HepG2 (cell line): ENCODE data around the gene SMARCA4. TPM values are rescaled to one million over a fixed set of nuclear protein-coding genes. Genes with fewer than 3 reads are reported as not detected.

Source experiments
- NCOA2 ChIP-seq: sonication (generic); formaldehyde crosslinking; IDR thresholded peaks from 2 replicates; pipeline ENCODE4 v1.8.0; 2022; ENCODE audit warnings: inconsistent platforms
- NR2F2 ChIP-seq: IDR thresholded peaks from 2 replicates; pipeline ENCODE4 v1.6.1; 2012; ENCODE audit warnings: low read depth, inconsistent platforms, borderline replicate concordance
- RBM39 ChIP-seq: fragments of 200-400 bp; formaldehyde crosslinking; IDR thresholded peaks from one replicate; pipeline ENCODE4 v1.6.1; 2018; ENCODE audit warnings: antibody characterized with exemption, mild to moderate bottlenecking, low read depth, low read length; ENCODE audit not compliant: poor library complexity, severe bottlenecking
- SALL2 ChIP-seq: sonication (generic); formaldehyde crosslinking; IDR thresholded peaks from 2 replicates; pipeline ENCODE4 v1.8.1; 2023; ENCODE audit warnings: mild to moderate bottlenecking, missing genetic modification reagents, inconsistent platforms
- THAP11 ChIP-seq: IDR thresholded peaks from 2 replicates; pipeline ENCODE4 v1.6.1; 2016; ENCODE audit warnings: missing biosample characterization, missing genetic modification reagents
- ZFX ChIP-seq: sonication (generic); formaldehyde crosslinking; IDR thresholded peaks from 2 replicates; pipeline ENCODE4 v1.4.0; 2020; ENCODE audit warnings: mild to moderate bottlenecking, low read depth, missing genetic modification reagents, moderate library complexity
- ZNF33A ChIP-seq: sonication (generic); formaldehyde crosslinking; IDR thresholded peaks from 2 replicates; pipeline ENCODE4 v1.5.1; 2020; ENCODE audit warnings: missing genetic modification reagents, mild to moderate bottlenecking, moderate library complexity, borderline replicate concordance
- polyA plus RNA-seq, 8 experiments: library from polyadenylated mRNA; depleted of rRNA in 3 of 8; stranded (reverse) in 7 of 8; unstranded in 1 of 8; fragments of >200 nt; fragmentation: Illumina TruSeq in 4 of 8; extraction: Trizol in 4 of 8; gene quantifications; 2 replicates each; pipeline versions ENCODE4 v1.2.1 to v1.2.3, GENCODE V29; 2011 to 2016; ENCODE audit warnings: low read depth in 4 of 8, missing spikeins in 1 of 8, mixed read lengths in 1 of 8; ENCODE audit not compliant: insufficient read depth in 1 of 8
- total RNA-seq, 5 experiments: library from RNA; depleted of rRNA; stranded (reverse); fragments of >200 nt; fragmentation: Illumina TruSeq; extraction: Trizol; gene quantifications; 2 replicates each; pipeline ENCODE4 v1.2.3, GENCODE V29; 2016; ENCODE audit warnings: low read depth in 1 of 5
- TF ChIP-seq, protein P1 (sequence below): sonication (generic); formaldehyde crosslinking; IDR thresholded peaks from 2 replicates; pipeline ENCODE4 v1.4.0; 2020; ENCODE audit warnings: missing genetic modification reagents, borderline replicate concordance
- TF ChIP-seq, protein P2 (sequence below): conservative IDR thresholded peaks from 2 replicates; pipeline ENCODE4 v1.6.1; 2018; ENCODE audit warnings: missing genetic modification reagents
- TF ChIP-seq, protein P3 (sequence below), 2 experiments: IDR thresholded peaks; 2 replicates each; pipeline ENCODE4 v1.6.1; 2011 to 2012; ENCODE audit warnings: low read length in 2 of 2, borderline replicate concordance in 1 of 2, low read depth in 1 of 2, mild to moderate bottlenecking in 1 of 2, moderate library complexity in 1 of 2
- TF ChIP-seq, protein P4 (sequence below): sonication (generic); formaldehyde crosslinking; IDR thresholded peaks from 2 replicates; pipeline ENCODE4 v1.4.0; 2020; ENCODE audit warnings: missing genetic modification reagents, borderline replicate concordance

SMARCA4 gene
- total and polyA plus RNA-seq, 2 of the 13 experiments (the other 11 are each of a cell fraction or from before 2014, with no cell fraction given), result 25.4 to 45.9 TPM

DNA sequence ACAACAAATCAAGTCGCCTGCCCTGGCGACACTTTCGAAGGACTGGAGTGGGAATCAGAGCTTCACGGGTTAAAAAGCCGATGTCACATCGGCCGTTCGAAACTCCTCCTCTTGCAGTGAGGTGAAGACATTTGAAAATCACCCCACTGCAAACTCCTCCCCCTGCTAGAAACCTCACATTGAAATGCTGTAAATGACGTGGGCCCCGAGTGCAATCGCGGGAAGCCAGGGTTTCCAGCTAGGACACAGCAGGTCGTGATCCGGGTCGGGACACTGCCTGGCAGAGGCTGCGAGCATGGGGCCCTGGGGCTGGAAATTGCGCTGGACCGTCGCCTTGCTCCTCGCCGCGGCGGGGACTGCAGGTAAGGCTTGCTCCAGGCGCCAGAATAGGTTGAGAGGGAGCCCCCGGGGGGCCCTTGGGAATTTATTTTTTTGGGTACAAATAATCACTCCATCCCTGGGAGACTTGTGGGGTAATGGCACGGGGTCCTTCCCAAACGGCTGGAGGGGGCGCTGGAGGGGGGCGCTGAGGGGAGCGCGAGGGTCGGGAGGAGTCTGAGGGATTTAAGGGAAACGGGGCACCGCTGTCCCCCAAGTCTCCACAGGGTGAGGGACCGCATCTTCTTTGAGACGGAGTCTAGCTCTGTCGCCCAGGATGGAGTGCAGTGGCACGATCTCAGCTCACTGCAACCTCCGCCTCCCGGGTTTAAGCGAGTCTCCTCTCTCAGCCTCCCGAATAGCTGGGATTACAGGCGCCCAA is 128.6 kb downstream of the SMARCA4 start, which contains the start of gene LDLR (continued):
- TF ChIP-seq, protein P1, sequence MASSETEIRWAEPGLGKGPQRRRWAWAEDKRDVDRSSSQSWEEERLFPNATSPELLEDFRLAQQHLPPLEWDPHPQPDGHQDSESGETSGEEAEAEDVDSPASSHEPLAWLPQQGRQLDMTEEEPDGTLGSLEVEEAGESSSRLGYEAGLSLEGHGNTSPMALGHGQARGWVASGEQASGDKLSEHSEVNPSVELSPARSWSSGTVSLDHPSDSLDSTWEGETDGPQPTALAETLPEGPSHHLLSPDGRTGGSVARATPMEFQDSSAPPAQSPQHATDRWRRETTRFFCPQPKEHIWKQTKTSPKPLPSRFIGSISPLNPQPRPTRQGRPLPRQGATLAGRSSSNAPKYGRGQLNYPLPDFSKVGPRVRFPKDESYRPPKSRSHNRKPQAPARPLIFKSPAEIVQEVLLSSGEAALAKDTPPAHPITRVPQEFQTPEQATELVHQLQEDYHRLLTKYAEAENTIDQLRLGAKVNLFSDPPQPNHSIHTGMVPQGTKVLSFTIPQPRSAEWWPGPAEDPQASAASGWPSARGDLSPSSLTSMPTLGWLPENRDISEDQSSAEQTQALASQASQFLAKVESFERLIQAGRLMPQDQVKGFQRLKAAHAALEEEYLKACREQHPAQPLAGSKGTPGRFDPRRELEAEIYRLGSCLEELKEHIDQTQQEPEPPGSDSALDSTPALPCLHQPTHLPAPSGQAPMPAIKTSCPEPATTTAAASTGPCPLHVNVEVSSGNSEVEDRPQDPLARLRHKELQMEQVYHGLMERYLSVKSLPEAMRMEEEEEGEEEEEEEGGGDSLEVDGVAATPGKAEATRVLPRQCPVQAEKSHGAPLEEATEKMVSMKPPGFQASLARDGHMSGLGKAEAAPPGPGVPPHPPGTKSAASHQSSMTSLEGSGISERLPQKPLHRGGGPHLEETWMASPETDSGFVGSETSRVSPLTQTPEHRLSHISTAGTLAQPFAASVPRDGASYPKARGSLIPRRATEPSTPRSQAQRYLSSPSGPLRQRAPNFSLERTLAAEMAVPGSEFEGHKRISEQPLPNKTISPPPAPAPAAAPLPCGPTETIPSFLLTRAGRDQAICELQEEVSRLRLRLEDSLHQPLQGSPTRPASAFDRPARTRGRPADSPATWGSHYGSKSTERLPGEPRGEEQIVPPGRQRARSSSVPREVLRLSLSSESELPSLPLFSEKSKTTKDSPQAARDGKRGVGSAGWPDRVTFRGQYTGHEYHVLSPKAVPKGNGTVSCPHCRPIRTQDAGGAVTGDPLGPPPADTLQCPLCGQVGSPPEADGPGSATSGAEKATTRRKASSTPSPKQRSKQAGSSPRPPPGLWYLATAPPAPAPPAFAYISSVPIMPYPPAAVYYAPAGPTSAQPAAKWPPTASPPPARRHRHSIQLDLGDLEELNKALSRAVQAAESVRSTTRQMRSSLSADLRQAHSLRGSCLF (CRISPR knock-in tag), result peak; percentile 67; the same call in 1 of the 2 replicates
- TF ChIP-seq SALL2 (CRISPR knock-in tag) (0 out of 2 replicates have a peak, but pooled peaks have one; percentile 41), ZFX (CRISPR knock-in tag) (peak; percentile 50; the same call in 1 of the 2 replicates), NR2F2 (no peak), ZNF33A (CRISPR knock-in tag) (no peak), THAP11 (CRISPR knock-in tag) (no peak), RBM39 (no peak), NCOA2 (peak; percentile 39)
- TF ChIP-seq, protein P2, sequence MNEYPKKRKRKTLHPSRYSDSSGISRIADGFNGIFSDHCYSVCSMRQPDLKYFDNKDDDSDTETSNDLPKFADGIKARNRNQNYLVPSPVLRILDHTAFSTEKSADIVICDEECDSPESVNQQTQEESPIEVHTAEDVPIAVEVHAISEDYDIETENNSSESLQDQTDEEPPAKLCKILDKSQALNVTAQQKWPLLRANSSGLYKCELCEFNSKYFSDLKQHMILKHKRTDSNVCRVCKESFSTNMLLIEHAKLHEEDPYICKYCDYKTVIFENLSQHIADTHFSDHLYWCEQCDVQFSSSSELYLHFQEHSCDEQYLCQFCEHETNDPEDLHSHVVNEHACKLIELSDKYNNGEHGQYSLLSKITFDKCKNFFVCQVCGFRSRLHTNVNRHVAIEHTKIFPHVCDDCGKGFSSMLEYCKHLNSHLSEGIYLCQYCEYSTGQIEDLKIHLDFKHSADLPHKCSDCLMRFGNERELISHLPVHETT (CRISPR knock-in tag), result 0 out of 2 replicates have a peak, but pooled peaks have one; percentile 27
- TF ChIP-seq, protein P3, sequence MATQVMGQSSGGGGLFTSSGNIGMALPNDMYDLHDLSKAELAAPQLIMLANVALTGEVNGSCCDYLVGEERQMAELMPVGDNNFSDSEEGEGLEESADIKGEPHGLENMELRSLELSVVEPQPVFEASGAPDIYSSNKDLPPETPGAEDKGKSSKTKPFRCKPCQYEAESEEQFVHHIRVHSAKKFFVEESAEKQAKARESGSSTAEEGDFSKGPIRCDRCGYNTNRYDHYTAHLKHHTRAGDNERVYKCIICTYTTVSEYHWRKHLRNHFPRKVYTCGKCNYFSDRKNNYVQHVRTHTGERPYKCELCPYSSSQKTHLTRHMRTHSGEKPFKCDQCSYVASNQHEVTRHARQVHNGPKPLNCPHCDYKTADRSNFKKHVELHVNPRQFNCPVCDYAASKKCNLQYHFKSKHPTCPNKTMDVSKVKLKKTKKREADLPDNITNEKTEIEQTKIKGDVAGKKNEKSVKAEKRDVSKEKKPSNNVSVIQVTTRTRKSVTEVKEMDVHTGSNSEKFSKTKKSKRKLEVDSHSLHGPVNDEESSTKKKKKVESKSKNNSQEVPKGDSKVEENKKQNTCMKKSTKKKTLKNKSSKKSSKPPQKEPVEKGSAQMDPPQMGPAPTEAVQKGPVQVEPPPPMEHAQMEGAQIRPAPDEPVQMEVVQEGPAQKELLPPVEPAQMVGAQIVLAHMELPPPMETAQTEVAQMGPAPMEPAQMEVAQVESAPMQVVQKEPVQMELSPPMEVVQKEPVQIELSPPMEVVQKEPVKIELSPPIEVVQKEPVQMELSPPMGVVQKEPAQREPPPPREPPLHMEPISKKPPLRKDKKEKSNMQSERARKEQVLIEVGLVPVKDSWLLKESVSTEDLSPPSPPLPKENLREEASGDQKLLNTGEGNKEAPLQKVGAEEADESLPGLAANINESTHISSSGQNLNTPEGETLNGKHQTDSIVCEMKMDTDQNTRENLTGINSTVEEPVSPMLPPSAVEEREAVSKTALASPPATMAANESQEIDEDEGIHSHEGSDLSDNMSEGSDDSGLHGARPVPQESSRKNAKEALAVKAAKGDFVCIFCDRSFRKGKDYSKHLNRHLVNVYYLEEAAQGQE (IDR thresholded peaks at IDR 0.05; ENCODE audit: borderline replicate concordance in 1 of 2, low read depth in 1 of 2, low read length in 2 of 2), result peak in 1 of 2 experiments; percentile 67; a peak in 1 of 4 replicates
- TF ChIP-seq, protein P4, sequence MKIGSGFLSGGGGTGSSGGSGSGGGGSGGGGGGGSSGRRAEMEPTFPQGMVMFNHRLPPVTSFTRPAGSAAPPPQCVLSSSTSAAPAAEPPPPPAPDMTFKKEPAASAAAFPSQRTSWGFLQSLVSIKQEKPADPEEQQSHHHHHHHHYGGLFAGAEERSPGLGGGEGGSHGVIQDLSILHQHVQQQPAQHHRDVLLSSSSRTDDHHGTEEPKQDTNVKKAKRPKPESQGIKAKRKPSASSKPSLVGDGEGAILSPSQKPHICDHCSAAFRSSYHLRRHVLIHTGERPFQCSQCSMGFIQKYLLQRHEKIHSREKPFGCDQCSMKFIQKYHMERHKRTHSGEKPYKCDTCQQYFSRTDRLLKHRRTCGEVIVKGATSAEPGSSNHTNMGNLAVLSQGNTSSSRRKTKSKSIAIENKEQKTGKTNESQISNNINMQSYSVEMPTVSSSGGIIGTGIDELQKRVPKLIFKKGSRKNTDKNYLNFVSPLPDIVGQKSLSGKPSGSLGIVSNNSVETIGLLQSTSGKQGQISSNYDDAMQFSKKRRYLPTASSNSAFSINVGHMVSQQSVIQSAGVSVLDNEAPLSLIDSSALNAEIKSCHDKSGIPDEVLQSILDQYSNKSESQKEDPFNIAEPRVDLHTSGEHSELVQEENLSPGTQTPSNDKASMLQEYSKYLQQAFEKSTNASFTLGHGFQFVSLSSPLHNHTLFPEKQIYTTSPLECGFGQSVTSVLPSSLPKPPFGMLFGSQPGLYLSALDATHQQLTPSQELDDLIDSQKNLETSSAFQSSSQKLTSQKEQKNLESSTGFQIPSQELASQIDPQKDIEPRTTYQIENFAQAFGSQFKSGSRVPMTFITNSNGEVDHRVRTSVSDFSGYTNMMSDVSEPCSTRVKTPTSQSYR (CRISPR knock-in tag), result peak; percentile 5; the same call in 1 of the 2 replicates
